SH-SY5Y (cell line): ENCODE data around the gene PLAAT4.

Source experiments
- GATA2 ChIP-seq: IDR thresholded peaks from 2 replicates; pipeline ENCODE4 v1.6.1; 2011; ENCODE audit warnings: mild to moderate bottlenecking, low read depth, low read length
- GATA3 ChIP-seq: IDR thresholded peaks from 2 replicates; pipeline ENCODE4 v1.6.1; 2011; ENCODE audit warnings: low read depth, mild to moderate bottlenecking, low read length, moderate library complexity

DNA sequence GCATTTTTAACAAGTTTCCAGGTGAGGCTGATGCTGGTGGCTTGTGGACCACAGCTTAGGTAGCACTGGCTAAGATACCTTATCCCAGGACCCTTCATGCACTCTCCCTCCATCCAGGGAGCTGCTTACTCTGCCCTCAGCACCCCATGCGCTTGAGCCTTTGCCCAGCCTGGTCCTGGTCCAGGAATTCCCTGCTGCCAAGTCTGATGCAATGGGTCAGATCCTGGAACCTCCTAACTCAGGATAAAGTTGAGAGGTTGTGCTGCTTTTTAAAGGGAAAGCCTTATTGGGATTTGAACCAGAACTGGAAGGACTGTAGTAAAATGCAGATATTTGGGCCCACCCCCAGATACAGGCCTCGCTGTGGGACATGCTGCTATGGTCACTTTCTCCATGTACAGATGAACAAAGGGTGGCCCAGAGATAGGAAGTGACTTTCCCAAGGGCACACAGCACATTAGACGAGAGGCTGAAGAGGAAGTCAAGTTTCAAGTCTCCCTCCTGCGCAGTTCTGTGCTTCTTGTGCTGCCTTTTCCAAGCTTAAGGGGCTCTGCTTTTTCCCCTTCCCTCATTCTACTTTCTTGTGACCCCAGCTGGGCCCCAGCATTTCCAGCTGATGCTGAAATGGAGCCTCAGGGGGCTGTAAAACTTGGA lies 31.5 kb upstream of the PLAAT4 start:
- TF ChIP-seq GATA2 (no peak), GATA3 (no peak)
